Fibroblast of pulmonary artery (primary cell): ENCODE results near the gene ZMYM4.

Experiments
- DNase-seq: peaks from one replicate; pipeline ENCODE4 v3.0.0-alpha.2; 2010; ENCODE audit warnings: low read depth
- H3K4me3 ChIP-seq: replicated peaks from 2 replicates; pipeline ENCODE4 v1.5.1; 2011; ENCODE audit warnings: low read depth, mild to moderate bottlenecking, control low read depth, low read length, moderate library complexity
- CTCF ChIP-seq: IDR thresholded peaks from 2 replicates; pipeline ENCODE4 v1.5.1; 2011; ENCODE audit warnings: mild to moderate bottlenecking, control low read depth, low read length, inconsistent platforms; ENCODE audit errors: missing control alignments

Gene ZMYM4

GRCh38 chr1:35470977-35471613, 202.6 kb downstream of the ZMYM4 start:
- no peak for TF ChIP-seq CTCF
- no peak for DNase-seq
- no peak overlapping the region for H3K4me3 ChIP-seq
